Measurements from ENCODE around the gene EVA1C.

GRCh38 chr21:32406405-32406804 lies 6.1 kb upstream of the EVA1C start:
- TF ChIP-seq NKRF (IDR thresholded peaks at IDR 0.05; ENCODE audit: borderline replicate concordance) (no peak), POLR2A (conservative IDR thresholded peaks at IDR 0.05) (no peak)
